HepG2 (cell line): ENCODE measurements around the gene ACO1.

ENCODE experiments used
- CHD4 ChIP-seq: fragments of 200-600 bp; sonication (generic); IDR thresholded peaks from 2 replicates; pipeline ENCODE4 v1.7.0; 2017; ENCODE audit warnings: mild to moderate bottlenecking, low read length, borderline replicate concordance
- ELK4 ChIP-seq: sonication (generic); formaldehyde crosslinking; IDR thresholded peaks from 2 replicates; pipeline ENCODE4 v1.9.0; 2021; ENCODE audit warnings: missing genetic modification reagents, borderline replicate concordance
- EP300 ChIP-seq, 3 experiments: sonication (generic) in 1 of 3; formaldehyde crosslinking in 1 of 3; IDR thresholded peaks; 2 replicates each; pipeline versions ENCODE4 v1.5.1 to v1.6.1; 2011 to 2020; ENCODE audit warnings: low read depth in 2 of 3, low read length in 2 of 3, borderline replicate concordance in 1 of 3, improper control_type of control experiment in 1 of 3, mild to moderate bottlenecking in 1 of 3, missing genetic modification reagents in 1 of 3, moderate library complexity in 1 of 3
- POLR2A ChIP-seq, 2 experiments: IDR thresholded peaks; 2 replicates each; pipeline ENCODE4 v1.6.1; 2011; ENCODE audit warnings: low read depth in 2 of 2, low read length in 2 of 2, mild to moderate bottlenecking in 1 of 2, moderate library complexity in 1 of 2; ENCODE audit not compliant: insufficient read depth in 1 of 2
- REST ChIP-seq, 2 experiments: IDR thresholded peaks; 2 replicates each; pipeline ENCODE4 v1.6.1; 2011 to 2012; ENCODE audit warnings: low read length in 2 of 2, borderline replicate concordance in 1 of 2, low read depth in 1 of 2, mild to moderate bottlenecking in 1 of 2, moderate library complexity in 1 of 2
- ZNF691 ChIP-seq: sonication (generic); formaldehyde crosslinking; IDR thresholded peaks from 2 replicates; pipeline ENCODE4 v1.4.0; 2020; ENCODE audit warnings: missing genetic modification reagents, low read depth, mild to moderate bottlenecking, borderline replicate concordance

- no peak for TF ChIP-seq CHD4
- TF ChIP-seq ZNF691, result no peak
- no peak for TF ChIP-seq EP300 (IDR thresholded peaks at IDR 0.05; ENCODE audit: low read depth in 2 of 2, low read length in 2 of 2)
- TF ChIP-seq EP300 (CRISPR knock-in tag; IDR thresholded peaks at IDR 0.05; ENCODE audit: borderline replicate concordance), result no peak
- no peak for TF ChIP-seq POLR2A (IDR thresholded peaks at IDR 0.05; ENCODE audit: insufficient read depth in 1 of 2, low read depth in 2 of 2, low read length in 2 of 2)
- TF ChIP-seq REST (IDR thresholded peaks at IDR 0.05; ENCODE audit: borderline replicate concordance in 1 of 2, low read depth in 1 of 2, low read length in 2 of 2), result no peak
- TF ChIP-seq ELK4 (CRISPR knock-in tag), result no peak
Observed at GRCh38 chr9:32349013-32349412, 35.4 kb upstream of the ACO1 start.
